HCT116 (cell line): ENCODE measurements around the gene ST8SIA2. TPM values are rescaled to one million over a fixed set of nuclear protein-coding genes. Genes with fewer than 3 reads are reported as not detected.

Experiments
- ATAC-seq: fragments of 200-7000 bp; cut with Tn5 transposase; 2 replicates; pipeline ENCODE4 v1.9.1; 2020; ENCODE audit warnings: mild to moderate bottlenecking, moderate library complexity
- BruUV-seq: library from RNA; stranded (reverse); fragments of 400-500 nt; replicated peaks from 2 replicates; lab custom pipeline; 2021; lab: Mats Ljungman, UMichigan
- CTCF ChIA-PET: fragments of 300-600 bp; sonication (Branson Sonifier 250); formaldehyde crosslinking; loops from one replicate; lab custom pipeline; 2021; ENCODE audit warnings: antibody characterized with exemption; lab: Charles Lee
- POLR2A ChIA-PET: fragments of 300-600, 350-600 bp; sonication (Branson Sonifier 250); formaldehyde crosslinking; loops from one replicate; lab custom pipeline; 2021; ENCODE audit warnings: antibody characterized with exemption; lab: Charles Lee
- RAD21 ChIA-PET, 2 experiments: fragments of 300-600 bp; sonication (Branson Sonifier 250); formaldehyde crosslinking; loops; one replicate each; lab custom pipeline; 2023; ENCODE audit warnings: low total read pairs in 2 of 2; ENCODE audit not compliant: uncharacterized antibody in 2 of 2, unreplicated experiment in 2 of 2, low non-redundant PET in 1 of 2; lab: Charles Lee
- DNase-seq: peaks from one replicate; pipeline ENCODE4 v3.0.0-alpha.2; 2010; ENCODE audit warnings: low read depth, low spot score
- H2AFZ ChIP-seq: fragments of 200-600 bp; shearing (Covaris generic), sonication (generic); 2 replicates; pipeline ENCODE4 v1.6.1; 2017; ENCODE audit warnings: low read depth, mixed run types, mixed read lengths, antibody characterized with exemption, low read length; ENCODE audit not compliant: poor library complexity, severe bottlenecking
- H3K27ac ChIP-seq: 2 replicates; pipeline ENCODE4 v1.5.1; 2012; ENCODE audit warnings: low read depth, low read length
- H3K27me3 ChIP-seq: fragments of 200-600 bp; sonication (generic); 2 replicates; pipeline ENCODE4 v1.6.1; 2016; ENCODE audit warnings: mixed run types, low read length, mixed read lengths; ENCODE audit not compliant: insufficient read depth
- H3K36me3 ChIP-seq, 2 experiments: fragments of 200-500 bp in 1 of 2; fragments of 200-600 bp in 1 of 2; sonication (Bioruptor generic) in 1 of 2; sonication (generic) in 1 of 2; 2 replicates each; pipeline versions ENCODE4 v1.5.1 to v1.6.1; 2014 to 2016; ENCODE audit warnings: low read length in 2 of 2, inconsistent platforms in 1 of 2, mixed read lengths in 1 of 2, mixed run types in 1 of 2; ENCODE audit not compliant: insufficient read depth in 2 of 2, control insufficient read depth in 1 of 2
- H3K4me1 ChIP-seq, 2 experiments: fragments of 200-600 bp in 1 of 2; sonication (generic) in 1 of 2; 2 replicates each; pipeline versions ENCODE4 v1.5.1 to v1.6.1; 2012 to 2017; ENCODE audit warnings: low read length in 2 of 2, inconsistent platforms in 1 of 2, mild to moderate bottlenecking in 1 of 2, mixed read lengths in 1 of 2, mixed run types in 1 of 2, moderate library complexity in 1 of 2; ENCODE audit not compliant: insufficient read depth in 2 of 2, control insufficient read depth in 1 of 2
- H3K4me2 ChIP-seq: fragments of 200-600 bp; sonication (generic); 2 replicates; pipeline ENCODE4 v1.6.1; 2017; ENCODE audit warnings: mixed run types, low read length, mixed read lengths
- H3K4me3 ChIP-seq, 2 experiments: fragments of 200-600 bp in 1 of 2; sonication (generic) in 1 of 2; replicated peaks in 1 of 2; 2 replicates each; pipeline ENCODE4 v1.5.1; 2011 to 2016; ENCODE audit warnings: low read length in 2 of 2, control low read depth in 1 of 2, low read depth in 1 of 2, mild to moderate bottlenecking in 1 of 2, mixed read lengths in 1 of 2, mixed run types in 1 of 2
- H3K79me2 ChIP-seq: fragments of 200-600 bp; sonication (generic); 2 replicates; pipeline ENCODE4 v1.6.1; 2017; ENCODE audit warnings: mild to moderate bottlenecking, mixed run types, low read length, moderate library complexity, mixed read lengths; ENCODE audit not compliant: insufficient read depth
- H3K9ac ChIP-seq: fragments of 200-600 bp; sonication (generic); 2 replicates; pipeline ENCODE4 v1.6.1; 2016; ENCODE audit warnings: low read length, mixed read lengths
- H3K9me2 ChIP-seq: fragments of 200-600 bp; sonication (generic), shearing (Covaris generic); 2 replicates; pipeline ENCODE4 v1.6.1; 2017; ENCODE audit warnings: mixed run types, mild to moderate bottlenecking, moderate library complexity; ENCODE audit not compliant: insufficient read depth
- H3K9me3 ChIP-seq, 2 experiments: fragments of 200-500 bp in 1 of 2; fragments of 200-600 bp in 1 of 2; sonication (Bioruptor generic) in 1 of 2; sonication (generic) in 1 of 2; 2 replicates each; pipeline ENCODE4 v1.6.1; 2014 to 2017; ENCODE audit warnings: low read length in 2 of 2, mixed read lengths in 2 of 2, inconsistent platforms in 1 of 2, low read depth in 1 of 2, mild to moderate bottlenecking in 1 of 2, mixed run types in 1 of 2, moderate library complexity in 1 of 2; ENCODE audit not compliant: control insufficient read depth in 1 of 2, insufficient read depth in 1 of 2
- H4K20me1 ChIP-seq: fragments of 200-600 bp; sonication (generic), shearing (Covaris generic); 2 replicates; pipeline ENCODE4 v1.6.1; 2017; ENCODE audit warnings: mixed run types, mild to moderate bottlenecking, moderate library complexity; ENCODE audit not compliant: insufficient read depth
- CBX3 ChIP-seq: IDR thresholded peaks from 2 replicates; pipeline ENCODE4 v1.6.1; 2012; ENCODE audit warnings: low read depth
- CEBPB ChIP-seq: IDR thresholded peaks from 2 replicates; pipeline ENCODE4 v1.6.1; 2012; ENCODE audit warnings: low read depth
- CTCF ChIP-seq, 3 experiments: fragments of 200-600 bp in 1 of 3; sonication (generic) in 1 of 3; IDR thresholded peaks in 2 of 3; conservative IDR thresholded peaks in 1 of 3; 2 replicates each; pipeline ENCODE4 v1.5.1; 2012 to 2017; ENCODE audit warnings: low read depth in 2 of 3, low read length in 2 of 3, antibody characterized with exemption in 1 of 3, borderline replicate concordance in 1 of 3, control low read depth in 1 of 3, mild to moderate bottlenecking in 1 of 3, mixed read lengths in 1 of 3, mixed run types in 1 of 3, moderate library complexity in 1 of 3; ENCODE audit not compliant: insufficient read depth in 1 of 3
- EZH2phosphoT487 ChIP-seq: fragments of 200-600 bp; IDR thresholded peaks from 2 replicates; pipeline ENCODE4 v1.6.1; 2018; ENCODE audit warnings: antibody characterized with exemption, borderline replicate concordance
- JUND ChIP-seq: IDR thresholded peaks from 2 replicates; pipeline ENCODE4 v1.6.1; 2012
- POLR2AphosphoS5 ChIP-seq: IDR thresholded peaks from 2 replicates; pipeline ENCODE4 v1.6.1; 2011; ENCODE audit warnings: mild to moderate bottlenecking, low read depth, low read length, moderate library complexity
- RAD21 ChIP-seq: IDR thresholded peaks from 2 replicates; pipeline ENCODE4 v1.6.1; 2012; ENCODE audit warnings: low read depth, mild to moderate bottlenecking
- REST ChIP-seq: IDR thresholded peaks from 2 replicates; pipeline ENCODE4 v1.6.1; 2012; ENCODE audit warnings: low read depth
- ZFX ChIP-seq: fragments of 450-650 bp; IDR thresholded peaks from 2 replicates; pipeline ENCODE4 v1.6.1; 2017
- ZNF274 ChIP-seq: fragments of 200-500 bp; sonication (Bioruptor generic); IDR thresholded peaks from 2 replicates; pipeline ENCODE4 v1.6.1; 2014; ENCODE audit warnings: mild to moderate bottlenecking, low read depth, low read length, inconsistent platforms
- intact Hi-C: fragments of 100-400 bp; cut with micrococcal nuclease; formaldehyde crosslinking; loops from 2 replicates; pipeline ENCODE4 v1.10.0; 2022
- total RNA-seq: library from RNA; stranded (reverse); gene quantifications from one replicate; pipeline ENCODE4 v1.2.1, GENCODE V29; 2021; ENCODE audit not compliant: unreplicated experiment

Gene ST8SIA2
- total RNA-seq, 1 experiment from 2014 or later, result not detected

GRCh38 chr15:92385096-92385495, 8.6 kb upstream of the ST8SIA2 start:
- DNase-seq (no peak), ATAC-seq (no peak)
- H3K9me2 ChIP-seq, result no peaks in the 10 kb centered on the region
- BruUV-seq, result no TSS peak
- no peaks in the 10 kb centered on the region for H3K4me1 ChIP-seq
- no peaks in the 10 kb centered on the region for H4K20me1 ChIP-seq
- no peaks in the 10 kb centered on the region for H3K9me3 ChIP-seq
- intact Hi-C loops, result no loop called here
- H2AFZ ChIP-seq, result no peak overlapping the region
- ChIA-PET CTCF (interaction anchor here (2.8 kb wide), 1 partner anchor 288 kb away, joined by 12 read pairs; no protein-coding TSS in a partner anchor), POLR2A (no interaction called here), RAD21 (no interaction called here)
- no peak overlapping the region for H3K4me2 ChIP-seq
- H3K9ac ChIP-seq, result no peak overlapping the region
- no peak for TF ChIP-seq EZH2phosphoT487
- no peak for TF ChIP-seq CBX3
- no peak for TF ChIP-seq CEBPB
- TF ChIP-seq ZNF274, result no peak
- no peak for TF ChIP-seq REST
- TF ChIP-seq ZFX, result no peak
- no peak for TF ChIP-seq RAD21
- no peak for TF ChIP-seq POLR2AphosphoS5
- TF ChIP-seq JUND, result no peak
- TF ChIP-seq CTCF (IDR thresholded peaks at IDR 0.05 in 2 of 3, conservative IDR thresholded peaks at IDR 0.05 in 1 of 3; ENCODE audit: borderline replicate concordance in 1 of 3, insufficient read depth in 1 of 3, low read depth in 2 of 3, low read length in 2 of 3), result no peak
- H3K4me3 ChIP-seq, result no peak overlapping the region
- H3K79me2 ChIP-seq, result no peaks in the 10 kb centered on the region
- peaks cover 46% of the 10 kb centered on the region; the same call in 1 of the 2 replicates for H3K27me3 ChIP-seq
- no peaks in the 10 kb centered on the region for H3K36me3 ChIP-seq
- no peak overlapping the region for H3K27ac ChIP-seq
